ENCODE data around the gene PHOSPHO2. TPM values are rescaled to one million over a fixed set of nuclear protein-coding genes. Genes with fewer than 3 reads are reported as not detected.
A peak's percentile ranks its signal among the peaks of the same experiment; 100 is the strongest.

PHOSPHO2 gene
- total RNA-seq, 2 donors from 2014 or later = 3.4 to 4.4 TPM

DNA sequence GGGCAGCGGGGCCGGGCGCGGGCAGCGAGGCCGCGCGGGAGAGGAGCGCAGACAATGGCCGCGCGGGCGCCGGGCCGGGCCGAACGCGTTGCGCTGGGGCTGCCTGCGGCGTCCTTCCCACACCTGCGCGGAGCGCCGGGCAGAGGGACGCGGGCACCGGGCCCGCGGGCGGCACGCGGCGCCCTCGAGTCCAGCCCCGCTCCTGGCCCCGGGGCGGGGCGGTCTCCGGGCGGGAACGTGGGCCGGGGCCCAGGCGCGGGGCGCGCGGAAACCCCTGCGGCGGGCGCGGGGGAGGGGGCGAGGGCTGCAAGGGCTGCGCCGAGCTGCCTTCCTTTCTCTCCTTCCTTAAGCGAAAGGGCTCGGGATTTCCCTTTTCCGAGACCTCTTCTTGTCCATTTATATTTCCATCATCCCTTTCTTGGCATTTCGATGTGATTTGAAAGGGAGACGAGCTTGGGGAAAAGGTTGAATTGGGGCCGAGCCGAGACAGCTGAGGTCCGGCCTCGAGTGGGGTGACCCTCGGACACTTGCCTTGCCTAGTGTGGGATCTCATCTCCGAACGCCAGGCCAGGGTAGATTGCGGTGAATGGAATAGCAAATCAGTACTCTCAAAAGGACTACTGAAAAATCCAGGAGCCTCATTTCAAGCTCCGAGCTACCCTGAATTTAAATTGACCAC lies 40.0 kb downstream of the PHOSPHO2 start:
- Mint-ChIP-seq H3K27me3 (ENCODE audit: low read depth) (peaks cover 26% of the 10 kb centered on the region), H3K36me3 (ENCODE audit: insufficient read depth in 2 of 2) (peaks cover 0 to 3% of the 10 kb centered on the region in 2 donors), H3K4me3 (peak overlapping the region; percentile 80 to 87), H3K9me3 (no peaks in the 10 kb centered on the region), H3K4me1 (ENCODE audit: low read depth) (peaks cover 17% of the 10 kb centered on the region), H3K27ac (peak overlapping the region; percentile 24)
- peak; percentile 47 to 54 for DNase-seq
- peak; percentile 69 to 70 for ATAC-seq (replicated peaks in 1 of 2)

- H3K27ac Mint-ChIP-seq = no peak overlapping the region
- ATAC-seq (replicated peaks in 1 of 2) (no peak), DNase-seq (no peak)
- H3K27me3 Mint-ChIP-seq (ENCODE audit: low read depth) = peaks cover 26% of the 10 kb centered on the region
- H3K36me3 Mint-ChIP-seq (ENCODE audit: insufficient read depth in 2 of 2) = peaks cover 0 to 5% of the 10 kb centered on the region in 2 donors
- H3K4me3 Mint-ChIP-seq = peak overlapping the region in 1 of 2 donors; percentile 36
- peaks cover 17% of the 10 kb centered on the region for H3K4me1 Mint-ChIP-seq (ENCODE audit: low read depth)
- H3K9me3 Mint-ChIP-seq = peaks cover 0 to 3% of the 10 kb centered on the region in 2 donors
These were observed 41.4 kb downstream of the PHOSPHO2 start for GRCh38 chr2:169735623-169736022.

GRCh38 chr2:169736902-169737301 lies 42.6 kb downstream of the PHOSPHO2 start:
- H3K36me3 Mint-ChIP-seq (ENCODE audit: insufficient read depth in 2 of 2) = peaks cover under 1 to 5% of the 10 kb centered on the region in 2 donors
- peaks cover 0 to 3% of the 10 kb centered on the region in 2 donors for H3K9me3 Mint-ChIP-seq
- H3K27me3 Mint-ChIP-seq (ENCODE audit: low read depth) = peaks cover 25% of the 10 kb centered on the region
- DNase-seq (no peak), ATAC-seq (replicated peaks in 1 of 2) (no peak)
- H3K4me1 Mint-ChIP-seq (ENCODE audit: low read depth) = peaks cover 17% of the 10 kb centered on the region
- no peak overlapping the region for H3K27ac Mint-ChIP-seq
- H3K4me3 Mint-ChIP-seq = no peak overlapping the region

DNA sequence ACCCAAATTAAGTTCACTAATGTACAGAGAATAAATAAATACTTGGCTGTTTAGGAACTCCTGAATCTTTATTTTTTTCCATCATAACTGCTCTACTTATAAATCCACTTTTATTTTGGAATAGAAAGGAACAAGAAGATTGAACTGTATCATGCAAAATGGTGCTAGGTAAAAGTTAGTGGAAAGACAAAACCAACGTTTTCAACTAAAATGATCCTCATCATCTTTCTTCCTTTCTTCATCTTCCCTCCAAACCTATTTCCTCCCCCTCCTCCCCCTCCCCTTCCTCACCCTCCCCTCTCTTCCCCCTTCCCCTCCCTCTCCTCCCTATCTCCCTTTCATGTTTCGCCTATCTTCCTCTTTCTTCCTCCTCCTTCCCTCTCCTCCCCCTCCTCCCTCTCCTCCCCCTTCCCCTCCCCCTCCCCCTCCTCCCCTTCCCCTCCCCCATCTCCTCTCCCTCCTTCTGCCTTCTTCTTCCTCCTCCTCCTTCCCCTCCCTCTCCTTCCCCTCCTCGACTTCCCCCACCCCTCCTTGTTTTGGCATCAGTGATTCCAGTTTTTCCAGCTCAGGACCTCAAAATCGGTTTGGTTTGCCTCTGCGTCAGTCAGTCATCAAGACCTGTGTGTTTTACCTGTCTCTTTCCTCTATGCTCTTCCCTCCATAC lies 44.4 kb downstream of the PHOSPHO2 start:
- Mint-ChIP-seq H3K4me1 (ENCODE audit: low read depth) (peaks cover 5% of the 10 kb centered on the region), H3K27ac (no peak overlapping the region), H3K36me3 (ENCODE audit: insufficient read depth in 2 of 2) (peaks cover 2% of the 10 kb centered on the region in 2 donors)

DNA sequence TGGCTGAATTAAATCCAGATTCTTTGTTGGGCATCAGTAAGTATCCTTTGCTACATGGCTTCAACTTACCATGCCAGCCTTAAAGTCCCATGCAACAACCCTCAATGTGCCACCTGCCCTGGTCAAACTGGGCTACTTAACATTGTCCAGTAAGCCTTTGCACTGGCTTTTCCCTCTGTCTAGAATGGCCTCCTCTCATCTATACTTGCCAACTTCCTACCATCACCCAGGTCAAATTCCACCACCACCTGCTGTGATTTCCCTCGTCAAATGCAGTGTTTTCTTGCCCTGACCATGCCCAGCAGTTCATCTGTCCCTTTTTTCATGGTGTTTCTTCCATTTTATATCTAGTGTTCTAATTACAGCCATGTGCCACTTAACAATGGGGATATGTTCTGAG lies 45.1 kb downstream of the PHOSPHO2 start:
- no peak overlapping the region for H3K27ac Mint-ChIP-seq
- no peak overlapping the region for H3K4me3 Mint-ChIP-seq
- DNase-seq = no peak
- peaks cover 8% of the 10 kb centered on the region for H3K27me3 Mint-ChIP-seq (ENCODE audit: low read depth)
- H3K36me3 Mint-ChIP-seq (ENCODE audit: insufficient read depth in 2 of 2) = peaks cover 2 to 7% of the 10 kb centered on the region in 2 donors
- peaks cover 5% of the 10 kb centered on the region for H3K4me1 Mint-ChIP-seq (ENCODE audit: low read depth)
- ATAC-seq (replicated peaks in 1 of 2) = no peak
- H3K9me3 Mint-ChIP-seq = peaks cover 0 to 3% of the 10 kb centered on the region in 2 donors

More for the DNA sequence above, 44.4 kb downstream of the PHOSPHO2 start:
- ATAC-seq (replicated peaks in 1 of 2) (no peak), DNase-seq (no peak)
- H3K27me3 Mint-ChIP-seq (ENCODE audit: low read depth) = peaks cover 8% of the 10 kb centered on the region
- peaks cover 0 to 3% of the 10 kb centered on the region in 2 donors for H3K9me3 Mint-ChIP-seq
- no peak overlapping the region for H3K4me3 Mint-ChIP-seq

DNA sequence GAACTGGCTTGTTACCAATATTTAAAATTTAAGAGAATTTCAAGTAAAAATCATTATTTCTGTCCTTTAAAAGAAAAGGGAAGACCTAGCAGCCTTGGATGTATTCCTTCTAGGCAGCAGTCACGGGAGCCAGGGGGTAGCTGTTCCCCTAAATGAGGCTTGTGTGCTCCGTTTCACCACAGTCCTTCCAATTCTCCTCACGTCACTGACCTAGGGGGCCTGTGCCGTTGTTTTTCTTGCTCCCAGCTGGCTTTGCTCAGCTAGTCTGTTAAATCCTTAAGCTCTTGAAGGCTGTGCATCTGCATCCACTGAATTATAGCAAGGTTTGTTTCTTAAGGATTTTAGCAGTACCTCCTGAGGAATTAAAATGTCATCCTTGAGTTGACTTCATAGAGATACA lies 49.3 kb downstream of the PHOSPHO2 start:
- DNase-seq (no peak), ATAC-seq (replicated peaks in 1 of 2) (no peak)
- no peak overlapping the region for H3K27ac Mint-ChIP-seq
- no peaks in the 10 kb centered on the region for H3K27me3 Mint-ChIP-seq (ENCODE audit: low read depth)
- H3K4me1 Mint-ChIP-seq (ENCODE audit: low read depth) = peaks cover 5% of the 10 kb centered on the region
- peaks cover 2 to 7% of the 10 kb centered on the region in 2 donors for H3K36me3 Mint-ChIP-seq (ENCODE audit: insufficient read depth in 2 of 2)
- peaks cover 0 to 3% of the 10 kb centered on the region in 2 donors for H3K9me3 Mint-ChIP-seq
- no peak overlapping the region for H3K4me3 Mint-ChIP-seq

GRCh38 chr2:169746240-169746639 lies 52.0 kb downstream of the PHOSPHO2 start:
- Mint-ChIP-seq H3K27me3 (ENCODE audit: low read depth) (no peaks in the 10 kb centered on the region), H3K4me1 (ENCODE audit: low read depth) (no peaks in the 10 kb centered on the region), H3K27ac (no peak overlapping the region), H3K4me3 (no peak overlapping the region), H3K36me3 (ENCODE audit: insufficient read depth in 2 of 2) (peaks cover 2 to 7% of the 10 kb centered on the region in 2 donors), H3K9me3 (no peaks in the 10 kb centered on the region)
- ATAC-seq (replicated peaks in 1 of 2) = no peak
- no peak for DNase-seq

- Mint-ChIP-seq H3K27me3 (ENCODE audit: low read depth) (no peaks in the 10 kb centered on the region), H3K4me1 (ENCODE audit: low read depth) (no peaks in the 10 kb centered on the region), H3K27ac (no peak overlapping the region), H3K4me3 (no peak overlapping the region), H3K9me3 (no peaks in the 10 kb centered on the region), H3K36me3 (ENCODE audit: insufficient read depth in 2 of 2) (peaks cover 2 to 5% of the 10 kb centered on the region in 2 donors)
- ATAC-seq (replicated peaks in 1 of 2) = no peak
- DNase-seq = no peak
These were observed 54.0 kb downstream of the PHOSPHO2 start for GRCh38 chr2:169748319-169748718.

Other genes with a start within 250 kb of the PHOSPHO2 start
- 1 to 10 TPM; 2.2 to 3.5 TPM for gene BBS5, start 215.0 kb upstream of the PHOSPHO2 start, total RNA-seq
- gene KLHL41, start 184.8 kb upstream of the PHOSPHO2 start, total RNA-seq = under 1 TPM; 0.09 to 0.34 TPM
- gene FASTKD1, start 120.6 kb upstream of the PHOSPHO2 start, total RNA-seq = 10 to 100 TPM; 40.4 to 46.3 TPM
- 10 to 100 TPM; 67.4 to 80.0 TPM for gene PPIG, start 110.1 kb upstream of the PHOSPHO2 start, total RNA-seq
- under 1 TPM in 1 of 2 donors, not detected in 1; 0.22 TPM for gene CFAP210, start 64 bp upstream of the PHOSPHO2 start, total RNA-seq
- 1 to 10 TPM; 8.0 to 9.4 TPM for gene KLHL23, start 39.4 kb downstream of the PHOSPHO2 start, total RNA-seq
- gene SSB, start 104.4 kb downstream of the PHOSPHO2 start, total RNA-seq = 10 to 100 TPM; 65.9 to 75.0 TPM
- 100 to 1,000 TPM in 1 of 2 donors, 10 to 100 TPM in 1; 84.0 to 110 TPM for gene METTL5, start 130.4 kb downstream of the PHOSPHO2 start, total RNA-seq
- gene UBR3, start 133.0 kb downstream of the PHOSPHO2 start, total RNA-seq = 10 to 100 TPM; 21.0 to 23.6 TPM